OCI-LY1 (cell line): Measurements from ENCODE around the gene PI4KA.
"Not testable (repeated sequence)": the region's sequence is repeated elsewhere in the genome, so short reads cannot be mapped to it uniquely, and the experiment has no call there.

Source experiments
- H2AFZ ChIP-seq: fragments of 200-600 bp; sonication (generic), shearing (Covaris generic); 2 replicates; pipeline ENCODE4 v1.6.0; 2014; ENCODE audit warnings: antibody characterized with exemption, mild to moderate bottlenecking, low read length
- H3F3A ChIP-seq: fragments of 200-600 bp; sonication (generic), shearing (Covaris generic); 2 replicates; pipeline ENCODE4 v1.6.0; 2014; ENCODE audit warnings: mild to moderate bottlenecking, antibody characterized with exemption, low read length, moderate library complexity; ENCODE audit not compliant: insufficient read depth
- H3K27ac ChIP-seq: fragments of 200-600 bp; sonication (generic); 2 replicates; pipeline ENCODE4 v1.5.1; 2014; ENCODE audit warnings: low read length, mixed run types, mild to moderate bottlenecking, low read depth; ENCODE audit not compliant: poor library complexity, severe bottlenecking
- H3K27me3 ChIP-seq: fragments of 200-600 bp; sonication (generic); 2 replicates; pipeline ENCODE4 v1.6.0; 2014; ENCODE audit warnings: antibody characterized with exemption, mild to moderate bottlenecking, low read length, moderate library complexity; ENCODE audit not compliant: insufficient read depth
- H3K36me3 ChIP-seq: fragments of 200-600 bp; sonication (generic); 2 replicates; pipeline ENCODE4 v1.6.1; 2014; ENCODE audit warnings: mild to moderate bottlenecking, antibody characterized with exemption, low read length, moderate library complexity, mixed read lengths; ENCODE audit not compliant: insufficient read depth
- H3K4me1 ChIP-seq: fragments of 200-600 bp; sonication (generic); 2 replicates; pipeline ENCODE4 v1.5.1; 2014; ENCODE audit warnings: mild to moderate bottlenecking, low read length, moderate library complexity; ENCODE audit not compliant: insufficient read depth, severe bottlenecking
- H3K4me2 ChIP-seq: fragments of 200-600 bp; sonication (generic), shearing (Covaris generic); 2 replicates; pipeline ENCODE4 v1.6.1; 2014; ENCODE audit warnings: low read length
- H3K4me3 ChIP-seq: fragments of 200-600 bp; sonication (generic); 2 replicates; pipeline ENCODE4 v1.5.1; 2014; ENCODE audit warnings: low read length, low read depth, mild to moderate bottlenecking, mixed read lengths; ENCODE audit not compliant: poor library complexity, severe bottlenecking
- H3K79me2 ChIP-seq: fragments of 200-600 bp; shearing (Covaris generic); 2 replicates; pipeline ENCODE4 v1.6.1; 2016; ENCODE audit warnings: mixed run types, low read length, mixed read lengths; ENCODE audit not compliant: insufficient read depth
- H3K9ac ChIP-seq: fragments of 200-600 bp; sonication (generic), shearing (Covaris generic); 2 replicates; pipeline ENCODE4 v1.6.1; 2014; ENCODE audit warnings: mild to moderate bottlenecking, low read length, mixed read lengths
- H3K9me2 ChIP-seq: fragments of 200-600 bp; sonication (generic), shearing (Covaris generic); 2 replicates; pipeline ENCODE4 v1.6.1; 2014; ENCODE audit warnings: low read depth, mild to moderate bottlenecking, low read length, mixed read lengths
- H3K9me3 ChIP-seq: fragments of 200-600 bp; shearing (Covaris generic); 2 replicates; pipeline ENCODE4 v1.6.1; 2014; ENCODE audit warnings: low read length, mixed read lengths
- H4K20me1 ChIP-seq: fragments of 200-600 bp; sonication (generic), shearing (Covaris generic); 2 replicates; pipeline ENCODE4 v1.6.0; 2016; ENCODE audit warnings: mild to moderate bottlenecking, low read length; ENCODE audit not compliant: insufficient read depth
- CTCF ChIP-seq: fragments of 200-600 bp; sonication (generic), shearing (Covaris generic); IDR thresholded peaks from 2 replicates; pipeline ENCODE4 v1.5.1; 2017; ENCODE audit warnings: mild to moderate bottlenecking, antibody characterized with exemption, low read length, moderate library complexity, mixed read lengths
- EZH2 ChIP-seq: fragments of 200-600 bp; sonication (generic), shearing (Covaris generic); IDR thresholded peaks from 2 replicates; pipeline ENCODE4 v1.8.0; 2017; ENCODE audit warnings: borderline replicate concordance, mixed run types, mild to moderate bottlenecking, antibody characterized with exemption, low read length, moderate library complexity, mixed read lengths

PI4KA gene

DNA sequence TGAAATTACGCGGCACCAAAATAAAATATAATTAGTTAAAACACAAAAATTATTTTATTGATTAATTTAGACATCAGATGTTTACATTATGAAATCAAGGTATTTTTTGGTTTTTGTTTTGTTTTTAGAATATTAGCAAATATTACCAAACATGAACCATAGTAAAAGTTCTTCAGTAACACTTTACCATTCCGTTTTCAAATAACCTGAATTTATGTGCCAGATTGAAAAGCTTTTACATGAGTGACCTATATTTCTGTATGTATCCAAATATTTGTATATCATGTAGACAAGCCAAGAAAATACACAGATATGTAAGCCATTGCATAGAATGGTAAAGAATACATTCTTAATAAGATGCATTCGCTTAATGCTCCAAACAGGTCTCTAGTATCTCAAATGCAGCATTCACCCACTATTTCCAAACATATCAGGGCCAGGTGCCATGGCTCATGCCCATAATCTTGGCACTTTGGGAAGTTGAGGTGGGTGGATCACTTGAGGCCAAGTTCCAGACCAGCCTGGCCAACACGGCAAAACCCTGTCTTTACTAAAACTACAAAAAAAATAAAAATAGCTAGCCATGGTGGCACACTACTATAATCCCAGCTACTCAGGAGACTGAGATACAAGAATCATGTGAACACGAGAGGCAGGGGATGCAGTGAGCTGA, 187.1 kb downstream of the PI4KA start:
- Histone ChIP-seq H2AFZ (no peak overlapping the region), H3K9me2 (no peaks in the 10 kb centered on the region), H4K20me1 (no peaks in the 10 kb centered on the region), H3K9me3 (no peaks in the 10 kb centered on the region), H3K4me1 (no peaks in the 10 kb centered on the region), H3K27me3 (no peaks in the 10 kb centered on the region), H3F3A (no peaks in the 10 kb centered on the region), H3K4me3 (no peak overlapping the region), H3K36me3 (no peaks in the 10 kb centered on the region), H3K9ac (no peak overlapping the region), H3K27ac (no peak overlapping the region), H3K4me2 (no peak overlapping the region), H3K79me2 (no peaks in the 10 kb centered on the region)
- no peak for TF ChIP-seq EZH2
- TF ChIP-seq CTCF, result no peak

DNA sequence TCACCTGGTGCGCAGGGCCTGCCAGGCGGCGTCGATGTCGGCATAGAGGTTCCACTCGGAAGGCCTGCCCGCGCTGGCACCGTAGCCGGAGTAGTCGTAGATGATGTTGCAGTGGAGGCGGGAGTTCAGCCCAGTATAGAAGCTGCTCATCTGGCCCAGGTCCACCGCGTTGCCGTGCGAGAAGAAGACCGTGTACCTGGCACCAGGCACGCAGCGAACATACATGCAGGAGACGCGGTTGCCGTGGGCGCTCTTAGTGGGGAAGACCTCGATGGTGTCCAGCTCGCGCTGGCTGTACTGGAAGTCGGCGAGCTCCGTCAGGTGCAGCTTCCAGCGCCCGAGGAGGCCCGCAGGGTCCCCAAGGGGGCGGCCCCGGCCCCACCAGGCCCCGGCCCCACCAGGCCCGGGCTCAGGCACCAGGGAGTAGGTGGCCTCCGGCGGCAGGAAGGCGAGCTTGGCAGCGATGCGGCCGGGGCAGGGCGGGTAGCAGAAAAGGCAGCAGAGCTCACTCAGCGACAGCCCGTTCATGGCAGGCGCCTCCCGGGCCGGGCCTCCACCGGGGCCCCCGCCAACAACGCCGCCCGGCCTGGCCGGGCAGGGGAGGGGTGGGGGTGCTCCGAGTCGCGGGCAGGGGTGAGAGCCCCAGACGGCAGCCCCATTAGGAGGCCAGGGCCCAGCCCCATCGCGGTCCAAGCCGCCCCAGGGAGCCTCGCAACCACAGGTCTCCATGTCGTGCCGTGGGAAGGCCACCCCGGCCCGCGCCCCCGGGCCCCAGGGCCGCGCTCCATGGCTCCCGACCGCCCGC, 188.0 kb downstream of the PI4KA start:
- H3K9ac ChIP-seq, H3K4me2 ChIP-seq, H3K4me3 ChIP-seq: not testable (repeated sequence)

GRCh38 chr22:20669884-20670283, 188.7 kb downstream of the PI4KA start:
- H3K9me2 ChIP-seq, H3F3A ChIP-seq, H3K79me2 ChIP-seq, H3K4me2 ChIP-seq, H2AFZ ChIP-seq, H3K36me3 ChIP-seq, H3K27me3 ChIP-seq, H3K9ac ChIP-seq, H3K4me3 ChIP-seq, H4K20me1 ChIP-seq, H3K27ac ChIP-seq, H3K9me3 ChIP-seq, H3K4me1 ChIP-seq: not testable (repeated sequence)

More for the DNA sequence above, 188.0 kb downstream of the PI4KA start:
- not testable (repeated sequence) for H4K20me1 ChIP-seq, H3K36me3 ChIP-seq, H3K9me3 ChIP-seq, H3K27ac ChIP-seq, H3F3A ChIP-seq, H3K27me3 ChIP-seq, H3K4me1 ChIP-seq, H3K9me2 ChIP-seq, H2AFZ ChIP-seq, H3K79me2 ChIP-seq

- H3K9me3 ChIP-seq, H3K4me2 ChIP-seq, H3F3A ChIP-seq: not testable (repeated sequence)
Observed at GRCh38 chr22:20669471-20669870, 189.1 kb downstream of the PI4KA start.

DNA sequence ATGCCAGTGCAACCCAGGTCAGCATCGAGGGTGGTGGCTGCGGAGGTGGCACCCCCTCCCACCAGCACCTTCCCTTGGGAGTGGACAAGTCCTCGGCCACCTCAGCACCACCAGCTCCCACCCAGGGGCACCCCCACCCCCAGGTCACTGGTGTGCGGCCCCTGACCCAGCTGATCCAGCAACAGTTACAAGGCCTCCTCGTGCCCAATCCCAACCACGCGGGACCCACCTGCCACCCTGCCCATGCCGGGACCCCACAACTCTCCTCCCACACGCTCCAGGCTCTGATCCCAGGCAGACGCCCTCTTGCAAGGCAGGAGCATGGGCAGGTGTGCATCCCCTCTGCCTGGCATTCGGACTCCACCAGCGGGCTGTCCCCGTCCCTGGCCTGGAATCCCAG, 189.8 kb downstream of the PI4KA start:
- H2AFZ ChIP-seq, H3K27me3 ChIP-seq, H3K4me1 ChIP-seq, H3K4me2 ChIP-seq, H3K4me3 ChIP-seq, H3K9ac ChIP-seq, H3K79me2 ChIP-seq, H3F3A ChIP-seq, H4K20me1 ChIP-seq, H3K36me3 ChIP-seq, H3K9me3 ChIP-seq, H3K9me2 ChIP-seq, H3K27ac ChIP-seq: not testable (repeated sequence)

More at GRCh38 chr22:20669471-20669870, 189.1 kb downstream of the PI4KA start:
- not testable (repeated sequence) for H3K9ac ChIP-seq, H3K27me3 ChIP-seq, H4K20me1 ChIP-seq, H3K4me1 ChIP-seq, H2AFZ ChIP-seq, H3K9me2 ChIP-seq, H3K36me3 ChIP-seq, H3K4me3 ChIP-seq, H3K27ac ChIP-seq, H3K79me2 ChIP-seq

- not testable (repeated sequence) for H3K4me1 ChIP-seq, H3K4me3 ChIP-seq, H4K20me1 ChIP-seq, H3K4me2 ChIP-seq, H3K27me3 ChIP-seq, H3K79me2 ChIP-seq, H2AFZ ChIP-seq, H3K27ac ChIP-seq, H3F3A ChIP-seq, H3K9me2 ChIP-seq, H3K9ac ChIP-seq, H3K36me3 ChIP-seq, H3K9me3 ChIP-seq
Observed at GRCh38 chr22:20668226-20668625, 190.4 kb downstream of the PI4KA start.
